GM21381 (cell line): ENCODE data around the gene CLTA.
A peak's percentile ranks its signal among the peaks of the same experiment; 100 is the strongest.

Experiments
- ATAC-seq: cut with Tn5 transposase; IDR thresholded peaks from one replicate; pipeline ENCODE4 v1.9.1; 2021; ENCODE audit warnings: mild to moderate bottlenecking, moderate library complexity; ENCODE audit not compliant: unreplicated experiment

The CLTA gene, protein sequence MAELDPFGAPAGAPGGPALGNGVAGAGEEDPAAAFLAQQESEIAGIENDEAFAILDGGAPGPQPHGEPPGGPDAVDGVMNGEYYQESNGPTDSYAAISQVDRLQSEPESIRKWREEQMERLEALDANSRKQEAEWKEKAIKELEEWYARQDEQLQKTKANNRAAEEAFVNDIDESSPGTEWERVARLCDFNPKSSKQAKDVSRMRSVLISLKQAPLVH

DNA sequence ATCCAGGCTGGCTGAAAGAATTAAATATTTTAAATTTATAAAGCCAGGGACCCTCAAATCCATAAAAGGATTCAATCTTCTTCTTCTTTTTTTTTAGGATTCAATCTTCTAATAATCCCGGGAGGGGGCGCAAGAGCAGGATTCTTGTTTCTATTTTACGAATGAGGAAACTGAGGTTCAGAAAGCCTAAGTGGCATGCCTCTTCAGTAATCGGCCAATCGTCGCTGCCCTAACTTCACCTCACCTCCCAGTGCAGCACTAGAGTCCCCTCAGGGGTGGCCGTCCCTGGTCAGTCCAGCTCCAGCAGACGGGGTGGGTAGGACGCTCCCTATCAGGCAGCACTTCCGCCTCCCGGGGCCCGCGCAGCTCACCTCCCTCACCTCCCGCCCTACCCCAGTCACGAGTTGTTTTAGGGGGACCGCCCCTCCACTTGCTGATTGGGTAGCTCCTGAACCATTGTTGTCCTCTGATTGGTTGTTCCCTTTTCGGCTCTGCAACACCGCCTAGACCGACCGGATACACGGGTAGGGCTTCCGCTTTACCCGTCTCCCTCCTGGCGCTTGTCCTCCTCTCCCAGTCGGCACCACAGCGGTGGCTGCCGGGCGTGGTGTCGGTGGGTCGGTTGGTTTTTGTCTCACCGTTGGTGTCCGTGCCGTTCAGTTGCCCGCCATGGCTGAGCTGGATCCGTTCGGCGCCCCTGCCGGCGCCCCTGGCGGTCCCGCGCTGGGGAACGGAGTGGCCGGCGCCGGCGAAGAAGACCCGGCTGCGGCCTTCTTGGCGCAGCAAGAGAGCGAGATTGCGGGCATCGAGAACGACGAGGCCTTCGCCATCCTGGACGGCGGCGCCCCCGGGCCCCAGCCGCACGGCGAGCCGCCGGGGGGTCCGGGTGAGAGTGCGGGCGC is at the start of gene CLTA:
CLTA (plus strand) TSS at position 534 of the 902 bp plus-strand sequence; CDS start at position 670, 136 bp downstream.
- peak; percentile 93 for ATAC-seq

GRCh38 chr9:36141288-36141687 is 49.4 kb upstream of the CLTA start:
- no peak for ATAC-seq

DNA sequence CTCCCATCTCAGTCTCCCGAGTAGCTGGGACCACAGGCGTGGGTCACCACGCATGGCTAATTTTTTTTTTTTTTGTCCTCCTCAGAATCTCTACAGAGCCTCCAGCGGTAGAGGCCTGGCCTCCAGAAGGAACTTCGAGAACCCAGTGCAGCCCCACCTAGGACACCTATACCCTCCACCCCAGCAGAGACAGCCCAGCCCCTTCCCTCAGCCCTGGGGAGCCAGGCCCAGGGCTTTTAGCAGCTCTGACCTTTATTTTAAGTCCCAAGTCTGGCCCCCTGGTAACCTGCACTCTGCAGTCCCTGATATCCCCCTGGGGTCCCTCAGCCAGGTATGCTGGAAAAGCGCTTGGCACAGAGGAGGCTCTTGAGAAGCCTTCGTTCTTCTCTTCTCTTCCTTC is 49.0 kb upstream of the CLTA start:
- no peak for ATAC-seq

GRCh38 chr9:36142510-36143244 is 48.0 kb upstream of the CLTA start:
- ATAC-seq: no peak

- ATAC-seq: no peak
These were observed 47.5 kb upstream of the CLTA start for GRCh38 chr9:36143245-36143641.

DNA sequence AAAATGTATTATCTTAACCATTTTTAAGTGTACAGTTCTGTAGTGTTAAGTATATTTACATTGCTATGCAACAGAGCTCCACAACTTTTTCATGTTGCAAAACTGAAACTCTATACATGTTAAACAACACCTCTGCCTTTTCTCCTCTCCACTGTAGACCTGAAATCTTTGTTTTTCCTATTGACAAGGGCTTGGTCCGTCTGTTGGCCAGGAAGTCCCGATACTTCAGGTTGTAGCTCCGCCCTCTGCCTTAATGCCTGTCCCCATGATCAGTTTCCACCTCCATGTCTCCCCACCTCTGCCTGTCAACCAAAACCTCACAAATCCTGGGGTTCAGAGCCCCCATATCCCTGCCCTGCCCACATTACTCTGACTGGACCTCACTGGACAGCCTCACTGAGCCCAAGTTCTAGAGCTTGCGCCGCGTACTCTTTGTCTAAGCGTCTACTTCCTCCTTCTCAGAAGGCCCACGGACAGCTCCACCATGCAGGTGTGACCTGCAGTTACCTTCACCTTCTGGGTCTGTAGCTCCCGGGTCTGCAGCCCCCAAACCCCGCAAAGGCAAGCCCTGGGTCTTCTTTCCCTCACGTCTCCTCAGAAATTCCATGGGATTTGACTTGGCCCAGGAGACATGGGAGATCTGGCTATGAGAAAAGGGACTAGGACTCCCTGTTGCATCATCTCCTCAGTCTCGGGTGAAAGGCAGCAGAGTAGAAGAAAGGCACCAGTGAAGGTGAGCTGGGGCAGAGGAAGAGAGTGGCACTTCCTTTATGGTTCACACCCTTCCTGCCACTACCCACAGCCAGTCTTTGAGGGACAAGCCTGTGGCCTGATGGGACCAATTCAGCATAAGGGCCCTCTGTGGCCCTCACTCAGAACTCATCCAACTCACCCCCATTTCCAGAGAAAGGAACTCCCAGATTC is 46.1 kb upstream of the CLTA start:
- ATAC-seq: no peak

- no peak for ATAC-seq
These were observed 44.8 kb upstream of the CLTA start for GRCh38 chr9:36145970-36146369.

GRCh38 chr9:36146651-36147050 is 44.1 kb upstream of the CLTA start:
- ATAC-seq: no peak

DNA sequence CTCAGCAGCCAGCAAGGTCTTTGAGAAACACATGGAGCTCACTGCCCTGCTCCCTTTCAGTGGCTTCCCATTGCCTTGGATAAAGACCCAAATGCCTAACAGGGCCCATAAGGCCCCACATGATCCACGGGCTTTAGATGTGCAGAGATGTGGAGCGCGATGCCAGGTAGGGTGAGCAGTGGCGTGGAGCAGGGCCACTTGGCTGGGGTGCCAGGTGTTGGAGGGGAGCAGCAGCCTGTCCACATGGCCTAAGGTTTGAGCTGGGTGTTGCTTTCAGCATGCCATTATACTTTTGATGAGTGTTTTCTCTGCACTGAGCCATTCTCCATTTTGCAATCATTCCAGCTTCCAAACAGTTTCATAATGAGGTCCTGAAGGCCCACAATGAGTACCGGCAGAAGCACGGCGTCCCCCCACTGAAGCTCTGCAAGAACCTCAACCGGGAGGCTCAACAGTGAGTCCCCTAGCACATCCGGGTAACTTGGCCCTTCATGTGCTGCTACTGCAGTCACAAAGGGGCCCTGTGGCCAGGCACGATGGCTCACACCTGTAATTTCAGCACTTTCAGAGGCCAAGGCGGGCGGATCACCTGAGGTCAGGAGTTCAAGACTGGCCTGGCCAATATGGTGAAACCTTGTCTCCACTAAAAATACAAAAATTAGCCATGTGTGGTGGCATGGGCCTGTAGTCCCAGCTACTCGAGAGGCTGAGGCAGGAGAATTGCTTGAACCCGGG is 43.1 kb upstream of the CLTA start:
- ATAC-seq: no peak

DNA sequence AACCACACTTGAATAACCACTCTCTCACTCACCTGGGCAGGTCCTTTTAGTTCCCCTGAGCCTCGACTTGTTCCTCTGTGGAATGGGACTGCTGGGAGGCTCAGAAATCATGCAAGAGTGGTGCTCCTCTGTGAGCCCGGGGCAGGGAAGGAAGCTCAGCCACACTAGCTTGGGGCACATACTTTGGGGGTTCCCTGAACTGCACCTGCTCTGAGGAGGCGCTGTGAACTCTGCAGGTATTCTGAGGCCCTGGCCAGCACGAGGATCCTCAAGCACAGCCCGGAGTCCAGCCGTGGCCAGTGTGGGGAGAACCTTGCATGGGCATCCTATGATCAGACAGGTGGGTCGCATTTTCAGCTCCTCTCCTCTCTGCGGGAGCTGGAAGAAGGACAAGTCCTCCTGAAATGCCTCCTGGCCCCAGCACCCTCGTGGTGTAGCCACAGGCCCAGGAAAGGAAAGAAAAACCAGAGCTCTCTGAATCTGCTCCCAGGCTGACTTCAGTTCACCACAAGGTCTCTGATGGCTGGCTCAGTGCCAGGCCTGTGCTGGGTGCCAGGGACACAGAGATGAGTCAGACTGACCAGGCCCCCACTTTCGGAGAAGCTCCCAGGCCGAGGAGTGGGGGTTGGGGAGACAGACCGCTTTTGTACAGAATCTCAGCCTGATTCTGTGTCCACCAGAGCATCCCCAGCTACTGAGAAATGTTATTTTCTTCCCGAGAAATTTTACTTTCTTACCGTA is 42.2 kb upstream of the CLTA start:
- no peak for ATAC-seq

DNA sequence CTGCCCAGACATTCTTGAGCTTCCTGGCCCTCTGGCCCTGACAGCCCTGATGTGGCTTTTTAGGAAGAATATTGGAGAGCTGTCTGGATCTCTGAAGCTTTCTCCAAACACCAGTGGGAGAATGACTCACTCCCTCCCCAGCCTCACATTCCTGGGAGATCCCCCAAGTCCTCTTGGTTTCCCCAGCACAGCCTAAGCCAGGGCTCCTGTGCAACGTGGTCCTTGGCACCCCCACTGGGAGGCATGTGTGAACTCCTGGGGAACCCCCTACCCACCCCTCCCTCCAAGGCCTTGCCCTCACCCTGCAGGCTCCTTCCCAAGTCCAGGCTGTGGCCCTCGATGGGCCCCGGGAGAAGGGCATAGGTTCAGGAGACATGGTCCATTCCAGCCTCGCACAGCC is 41.5 kb upstream of the CLTA start:
- ATAC-seq: no peak

DNA sequence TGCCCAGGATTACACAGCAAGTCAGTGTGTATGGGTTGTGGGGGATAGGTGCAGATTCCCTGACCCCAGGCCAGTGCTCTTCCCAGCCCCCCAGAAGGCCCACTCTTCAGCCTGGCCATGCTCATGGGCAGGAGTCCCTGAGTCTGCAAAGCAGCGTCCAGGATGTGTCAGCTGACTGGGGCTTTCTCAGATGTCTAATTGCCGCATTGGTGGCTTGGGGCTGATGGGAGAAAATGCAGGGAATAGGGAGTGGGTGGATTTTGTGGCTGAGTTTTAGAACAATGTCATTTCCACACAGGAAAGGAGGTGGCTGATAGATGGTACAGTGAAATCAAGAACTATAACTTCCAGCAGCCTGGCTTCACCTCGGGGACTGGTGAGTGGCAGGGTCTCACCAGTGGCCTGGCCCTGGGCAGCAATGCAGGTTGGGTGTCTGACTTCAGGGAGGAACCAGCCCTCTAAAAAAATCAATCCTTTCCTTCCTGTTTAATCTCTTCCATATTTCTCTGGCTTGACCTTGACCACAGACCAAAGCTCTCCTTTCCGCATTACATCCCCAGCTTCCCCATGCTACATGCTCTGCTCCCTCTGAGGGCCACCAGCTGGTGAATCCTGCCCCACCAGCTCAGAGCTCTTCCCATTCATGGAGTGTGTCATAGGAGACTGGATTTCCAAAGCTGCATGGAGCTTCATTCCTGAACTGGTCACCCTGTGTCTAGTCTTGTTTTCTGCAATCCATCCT is 40.0 kb upstream of the CLTA start:
- ATAC-seq: no peak

- peak; percentile 74 for ATAC-seq
These were observed 39.2 kb upstream of the CLTA start for GRCh38 chr9:36151316-36152210.

- no peak for ATAC-seq
These were observed 37.8 kb upstream of the CLTA start for GRCh38 chr9:36152741-36153438.

- no peak for ATAC-seq
These were observed 37.0 kb upstream of the CLTA start for GRCh38 chr9:36153746-36154145.

DNA sequence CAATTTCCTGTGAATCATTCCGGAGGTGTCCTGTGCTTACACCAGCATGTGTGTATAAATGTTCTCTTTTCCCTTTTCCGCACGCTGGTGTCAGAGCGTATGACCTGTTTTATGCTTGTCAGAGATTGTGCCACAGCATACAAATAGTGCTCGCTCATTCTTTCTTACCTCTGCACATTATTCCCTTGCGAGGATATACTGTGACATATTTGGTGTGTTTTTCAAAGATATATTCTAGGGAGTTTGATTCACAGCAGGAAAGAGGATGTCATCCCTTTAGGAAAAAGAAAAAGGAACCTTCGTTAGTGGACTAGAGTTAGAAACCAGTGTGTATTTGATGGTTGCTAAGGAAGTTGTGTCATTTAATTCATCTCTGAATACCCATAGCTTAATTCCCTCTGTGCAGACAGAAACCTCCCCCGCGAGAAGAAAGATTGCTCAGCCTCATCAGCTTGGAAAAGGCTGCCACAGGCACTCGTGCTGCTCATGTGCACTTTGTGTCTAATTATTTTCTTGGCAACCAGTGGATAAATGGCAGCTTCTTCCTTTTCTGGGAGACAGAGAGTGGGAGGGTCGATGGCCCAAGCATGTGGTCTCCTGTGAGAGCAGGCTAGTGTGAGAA is 36.3 kb upstream of the CLTA start:
- no peak for ATAC-seq
